Measurements from ENCODE around the gene NCL. TPM values are rescaled to one million over a fixed set of nuclear protein-coding genes. Genes with fewer than 3 reads are reported as not detected.
"Not testable (repeated sequence)": the region's sequence is repeated elsewhere in the genome, so short reads cannot be mapped to it uniquely, and the experiment has no call there.

Gene NCL
- total RNA-seq, 1 donor from 2014 or later: 165 TPM

GRCh38 chr2:231469583-231469950, 5.3 kb upstream of the NCL start:
- DNase-seq (ENCODE audit: low read depth): no peak

DNA sequence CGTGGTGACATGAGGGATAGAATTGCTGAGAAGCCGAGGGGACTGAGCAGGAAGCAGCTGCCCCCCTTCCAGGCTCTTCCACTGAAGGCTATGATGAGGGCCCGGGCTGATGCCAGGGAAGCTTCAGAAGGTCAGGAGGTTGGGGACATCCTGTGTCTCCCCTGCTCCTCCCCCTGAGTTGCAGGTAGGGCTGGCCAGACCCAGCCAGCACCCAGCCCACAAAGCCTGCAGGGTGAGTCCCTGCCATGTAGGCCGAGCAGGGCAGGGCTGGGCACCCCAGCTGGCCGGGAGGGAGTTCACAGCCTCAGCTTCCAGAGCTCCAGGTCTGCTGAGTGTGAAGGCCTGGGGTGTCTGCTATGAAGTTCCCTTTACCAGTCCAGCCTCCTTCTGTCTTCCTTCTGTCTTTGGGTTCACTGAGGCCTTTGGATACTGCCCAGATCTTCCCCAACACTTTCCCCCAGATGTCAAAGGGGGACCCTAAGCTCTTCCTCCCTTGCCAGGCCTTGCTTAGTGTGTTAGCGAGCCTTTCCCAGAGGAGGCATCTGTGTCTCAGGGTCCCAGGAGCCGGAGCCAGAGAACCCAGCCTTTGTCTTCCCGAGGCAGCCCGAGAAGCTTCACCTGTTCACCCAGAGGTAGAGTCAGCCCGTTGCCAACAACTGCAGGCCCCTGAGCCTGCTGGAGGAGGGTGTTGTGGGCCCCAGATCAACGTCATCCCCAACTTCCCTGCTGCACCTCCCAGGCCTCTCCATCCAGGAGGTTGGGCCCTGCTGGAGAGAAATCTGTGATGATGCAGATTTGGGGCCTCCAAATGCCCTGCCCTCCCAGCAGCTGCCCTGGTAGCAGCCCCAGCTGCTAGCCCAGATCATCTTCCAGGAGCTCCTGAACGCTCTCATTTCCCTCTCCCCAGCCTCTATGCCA, 3.6 kb upstream of the NCL start:
- DNase-seq (ENCODE audit: low read depth): peak; percentile 77

DNA sequence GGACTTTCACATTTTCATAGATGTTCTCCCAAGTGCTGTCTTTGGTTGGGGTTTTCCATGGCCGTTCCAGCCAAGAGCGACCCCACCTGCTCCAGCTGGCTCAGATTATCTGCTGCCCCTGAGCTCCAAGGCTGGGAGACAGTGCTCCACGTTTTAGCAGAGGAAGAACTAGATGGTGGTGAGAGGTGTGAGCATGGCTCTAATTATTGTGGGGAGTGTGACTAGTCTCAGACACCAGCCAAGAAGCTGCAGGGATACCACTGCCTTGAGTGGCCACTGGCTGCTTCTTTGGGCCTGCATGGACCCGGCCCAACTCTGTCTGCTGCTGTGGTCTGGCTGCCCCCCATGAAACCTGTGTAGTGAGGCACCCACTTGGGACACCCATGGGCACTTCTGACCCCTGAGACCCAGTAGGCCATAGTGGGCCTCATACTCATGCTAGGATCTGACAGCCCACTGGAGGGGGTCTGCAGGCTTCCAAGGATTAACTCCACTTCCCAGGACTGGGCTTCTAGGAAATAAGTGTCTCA, 2.8 kb upstream of the NCL start:
- no peak for DNase-seq (ENCODE audit: low read depth)

DNA sequence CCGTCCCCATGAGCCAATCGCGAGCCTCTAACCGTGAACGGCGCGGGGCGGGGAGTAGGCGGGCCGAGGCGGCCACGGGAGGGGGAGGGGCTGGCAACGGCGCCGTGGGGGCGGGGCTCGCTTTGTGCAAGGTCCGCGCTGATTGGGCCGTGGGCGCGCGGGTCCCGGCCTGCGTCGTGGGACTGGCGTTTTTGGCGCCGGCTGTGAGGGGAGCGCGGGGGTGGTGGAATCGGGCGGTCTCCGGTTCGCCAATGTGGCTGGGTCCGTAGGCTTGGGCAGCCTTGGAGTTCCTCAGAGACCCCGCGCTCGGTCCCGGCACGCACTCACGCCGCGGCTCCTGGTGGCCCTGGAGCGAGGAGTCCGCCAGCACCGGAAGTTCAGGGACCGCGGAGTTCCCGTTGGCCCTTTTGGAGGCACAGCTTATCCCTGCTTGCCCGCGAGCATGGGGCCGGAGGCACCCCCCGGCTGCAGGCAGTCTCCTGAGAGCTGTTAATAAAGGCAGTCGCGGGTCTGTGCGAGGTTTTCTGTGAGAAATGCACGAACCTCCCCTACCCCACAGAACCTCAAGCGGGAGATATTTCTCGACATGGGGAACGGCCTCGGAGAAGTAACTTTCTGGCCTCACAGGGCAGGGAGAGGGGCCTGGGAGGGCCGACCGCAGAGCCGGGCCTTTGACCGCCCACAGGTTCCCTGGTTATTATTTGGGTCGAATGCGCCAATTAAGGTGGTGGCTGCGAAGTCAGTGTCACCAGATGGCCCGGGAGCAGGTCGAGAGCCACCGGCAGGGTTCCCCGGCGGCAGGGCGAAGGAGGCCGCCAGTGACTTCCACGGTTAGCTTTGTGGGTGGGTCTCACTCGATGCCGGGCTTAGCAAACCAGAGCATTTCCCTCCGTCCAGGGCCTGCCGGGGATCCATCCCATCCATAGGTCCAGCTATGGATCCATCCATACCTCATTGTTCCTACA, 574 bp upstream of the NCL start:
- no peak for DNase-seq (ENCODE audit: low read depth)

- no peak for DNase-seq (ENCODE audit: low read depth)
These were observed 1.4 kb downstream of the NCL start for GRCh38 chr2:231462729-231463465.

DNA sequence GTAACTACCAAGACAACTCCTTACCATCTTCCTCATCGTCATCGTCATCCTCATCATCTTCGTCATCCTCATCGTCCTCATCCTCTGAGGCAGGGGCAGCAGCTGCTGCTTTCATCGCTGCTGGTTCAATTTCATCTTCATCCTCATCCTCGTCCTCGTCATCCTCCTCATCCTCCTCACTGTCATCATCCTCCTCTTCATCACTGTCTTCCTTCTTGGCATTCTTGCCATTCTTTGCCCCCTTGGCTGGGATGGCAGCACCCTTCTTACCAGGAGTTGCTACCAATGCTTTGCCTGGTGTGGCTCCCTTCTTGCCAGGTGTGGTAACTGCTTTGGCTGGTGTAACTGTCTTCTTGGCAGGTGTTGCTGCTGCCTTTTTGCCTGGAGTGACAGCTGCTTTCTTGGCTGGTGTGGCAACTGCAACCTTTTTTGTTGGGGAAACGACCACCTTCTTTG, 2.7 kb downstream of the NCL start:
- no peak for DNase-seq (ENCODE audit: low read depth)

- DNase-seq (ENCODE audit: low read depth): not testable (repeated sequence)
These were observed 3.4 kb downstream of the NCL start for GRCh38 chr2:231460841-231461240.

DNA sequence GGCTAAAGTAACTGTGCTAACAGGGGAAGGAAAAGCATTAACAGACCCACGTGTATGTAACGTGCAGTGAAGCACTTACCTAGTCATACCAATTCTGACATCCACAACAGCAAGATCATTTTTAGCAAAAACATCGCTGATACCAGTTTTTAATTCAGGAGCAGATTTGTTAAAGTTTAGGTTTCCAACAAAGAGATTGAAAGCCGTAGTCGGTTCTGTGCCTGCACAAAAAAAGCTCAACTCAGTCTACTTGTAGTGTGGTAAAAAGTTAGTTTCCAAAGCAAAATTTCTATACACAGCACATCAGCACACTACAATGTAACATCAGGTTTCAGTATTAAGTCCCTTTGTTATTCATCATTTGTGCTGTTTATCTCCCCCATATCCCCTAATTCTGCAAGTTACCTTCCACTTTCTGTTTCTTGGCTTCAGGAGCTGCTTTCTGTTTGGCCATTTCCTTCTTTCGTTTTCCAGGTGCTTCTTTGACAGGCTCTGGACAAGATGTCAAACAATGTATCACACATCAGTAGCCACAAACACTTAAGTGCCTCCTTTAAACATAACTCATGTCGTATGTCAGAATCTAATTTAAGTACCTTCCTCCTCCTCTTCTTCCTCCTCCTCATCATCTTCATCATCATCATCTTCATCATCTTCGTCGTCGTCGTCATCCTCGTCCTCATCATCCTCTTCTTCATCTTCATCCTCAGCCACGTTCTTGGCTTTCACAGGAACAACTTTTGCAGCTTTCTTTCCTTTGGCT, 4.0 kb downstream of the NCL start:
- DNase-seq (ENCODE audit: low read depth): no peak

DNA sequence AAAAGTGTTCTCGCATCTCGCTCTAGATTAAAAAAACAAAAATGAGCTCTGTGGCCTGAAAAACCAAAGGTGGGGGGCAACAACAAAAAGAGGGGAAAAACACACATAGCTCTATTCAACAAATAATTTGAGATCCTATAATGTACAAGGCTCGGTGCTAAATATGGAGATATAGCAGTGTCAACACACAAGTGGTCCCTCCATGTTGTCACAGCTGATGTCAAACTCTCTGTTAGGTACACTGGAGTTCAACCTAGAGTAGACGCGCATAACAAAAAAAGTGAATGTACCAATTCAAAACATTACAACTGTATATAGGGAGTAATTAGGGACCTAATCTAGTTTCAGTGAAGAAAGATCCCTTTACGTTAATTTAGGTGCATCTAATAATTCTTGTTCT, 5.9 kb downstream of the NCL start:
- no peak for DNase-seq (ENCODE audit: low read depth)

DNA sequence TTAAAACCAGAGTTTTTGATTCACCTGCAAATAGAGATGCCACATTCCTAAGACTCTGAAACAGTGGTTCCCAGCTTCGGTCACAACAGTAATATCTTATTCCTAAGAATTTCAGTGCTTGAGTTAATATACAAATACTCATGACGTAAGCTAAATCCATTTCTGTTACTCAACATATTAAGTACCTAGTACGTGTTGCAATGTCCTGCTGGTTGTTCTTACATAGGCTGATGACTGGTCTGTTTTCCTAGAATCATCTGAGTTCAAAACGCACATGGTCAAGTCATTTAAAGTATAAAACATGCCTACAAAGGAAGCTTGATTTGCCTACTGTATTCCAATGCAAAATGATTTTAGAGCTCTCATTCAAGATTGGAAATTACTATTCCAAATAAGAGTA, 7.2 kb downstream of the NCL start:
- DNase-seq (ENCODE audit: low read depth): no peak

- no peak for DNase-seq (ENCODE audit: low read depth)
These were observed 7.8 kb downstream of the NCL start for GRCh38 chr2:231456295-231457004.

GRCh38 chr2:231455890-231456289, 8.4 kb downstream of the NCL start:
- no peak for DNase-seq (ENCODE audit: low read depth)

- no peak for DNase-seq (ENCODE audit: low read depth)
These were observed 9.1 kb downstream of the NCL start for GRCh38 chr2:231455222-231455621.

- no peak for DNase-seq (ENCODE audit: low read depth)
These were observed 9.9 kb downstream of the NCL start for GRCh38 chr2:231454361-231454791.

- no peak for DNase-seq (ENCODE audit: low read depth)
These were observed 11.3 kb downstream of the NCL start for GRCh38 chr2:231452799-231453508.

DNA sequence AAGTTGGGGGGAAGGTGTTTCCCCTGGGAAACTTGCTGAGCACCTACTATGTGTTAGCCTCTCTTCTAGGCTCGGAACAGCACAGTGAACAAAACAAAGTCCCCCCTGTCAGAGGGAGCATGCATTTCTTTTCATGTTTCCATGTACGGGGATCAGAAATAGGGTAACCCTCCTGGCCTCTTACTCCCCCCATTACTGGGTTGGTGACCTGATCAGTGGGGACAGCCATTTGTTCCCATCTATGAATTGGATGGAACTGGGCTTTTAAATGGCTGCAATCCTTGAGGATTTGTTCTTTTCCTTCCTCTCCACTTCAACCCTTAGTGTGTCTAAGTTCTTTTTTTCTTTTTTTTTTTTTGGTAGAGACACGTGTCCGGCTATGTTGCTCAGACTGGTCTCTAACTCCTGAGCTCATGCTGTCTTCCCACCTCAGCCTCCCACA, 13.7 kb downstream of the NCL start:
- DNase-seq (ENCODE audit: low read depth): no peak

GRCh38 chr2:231449503-231450054, 14.7 kb downstream of the NCL start:
- DNase-seq (ENCODE audit: low read depth): no peak

GRCh38 chr2:231436957-231437356, 27.3 kb downstream of the NCL start:
- DNase-seq (ENCODE audit: low read depth): no peak
